K562 (cell line): ENCODE measurements around the gene TJP3. TPM values are rescaled to one million over a fixed set of nuclear protein-coding genes. Genes with fewer than 3 reads are reported as not detected.

Experiments
- BHLHE40 ChIP-seq: IDR thresholded peaks from 2 replicates; pipeline ENCODE4 v1.6.1; 2011; ENCODE audit warnings: low read length, improper control_type of control experiment
- ILF3 ChIP-seq: fragments of 450-650 bp; IDR thresholded peaks from 2 replicates; pipeline ENCODE4 v1.6.1; 2018; ENCODE audit warnings: antibody characterized with exemption, mild to moderate bottlenecking, moderate library complexity, borderline replicate concordance
- JUNB ChIP-seq: fragments of 450-650 bp; formaldehyde crosslinking; conservative IDR thresholded peaks from 2 replicates; pipeline ENCODE4 v1.4.0; 2020; ENCODE audit warnings: mild to moderate bottlenecking
- RBM39 ChIP-seq: fragments of 200-400 bp; formaldehyde crosslinking; optimal IDR thresholded peaks from 2 replicates; pipeline ENCODE3; 2018; ENCODE audit warnings: low read depth, low read length
- XRCC5 ChIP-seq: fragments of 200-400 bp; formaldehyde crosslinking; IDR thresholded peaks from 2 replicates; pipeline ENCODE4 v1.6.1; 2017; ENCODE audit warnings: low read depth, mild to moderate bottlenecking, low read length
- polyA plus RNA-seq, 8 experiments: library from polyadenylated mRNA; depleted of rRNA in 4 of 8; stranded (reverse) in 5 of 8; unstranded in 3 of 8; fragments of >200 nt; fragmentation: Nextera tagmentation in 2 of 8; fragmentation: Illumina TruSeq in 1 of 8; extraction: Ambion mirVana in 2 of 8; extraction: Trizol in 1 of 8; gene quantifications; 2 replicates each; pipeline versions ENCODE4 v1.2.1 to v1.2.3, GENCODE V29; 2011 to 2014; ENCODE audit warnings: inconsistent platforms in 1 of 8, missing spikeins in 1 of 8
- total RNA-seq, 7 experiments: library from RNA; depleted of rRNA in 6 of 7; stranded (reverse); fragments of >200 nt in 6 of 7; fragmentation: Illumina TruSeq in 2 of 7; extraction: Trizol in 2 of 7; gene quantifications; 2 replicates each; pipeline versions ENCODE4 v1.2.1 to v1.2.3, GENCODE V29; 2011 to 2021; ENCODE audit warnings: low replicate concordance in 1 of 7
- TF ChIP-seq, protein P1 (sequence below): fragments of 250-450 bp; sonication (Bioruptor Pico); IDR thresholded peaks from 2 replicates; pipeline ENCODE4 v1.4.0; 2020; ENCODE audit warnings: mild to moderate bottlenecking, moderate library complexity

Gene TJP3
- total and polyA plus RNA-seq, 9 of the 15 experiments (the other 6 are each of a cell fraction or from before 2014, with no cell fraction given) = 0.11 to 2.4 (median 0.57) TPM; not detected in 1

DNA sequence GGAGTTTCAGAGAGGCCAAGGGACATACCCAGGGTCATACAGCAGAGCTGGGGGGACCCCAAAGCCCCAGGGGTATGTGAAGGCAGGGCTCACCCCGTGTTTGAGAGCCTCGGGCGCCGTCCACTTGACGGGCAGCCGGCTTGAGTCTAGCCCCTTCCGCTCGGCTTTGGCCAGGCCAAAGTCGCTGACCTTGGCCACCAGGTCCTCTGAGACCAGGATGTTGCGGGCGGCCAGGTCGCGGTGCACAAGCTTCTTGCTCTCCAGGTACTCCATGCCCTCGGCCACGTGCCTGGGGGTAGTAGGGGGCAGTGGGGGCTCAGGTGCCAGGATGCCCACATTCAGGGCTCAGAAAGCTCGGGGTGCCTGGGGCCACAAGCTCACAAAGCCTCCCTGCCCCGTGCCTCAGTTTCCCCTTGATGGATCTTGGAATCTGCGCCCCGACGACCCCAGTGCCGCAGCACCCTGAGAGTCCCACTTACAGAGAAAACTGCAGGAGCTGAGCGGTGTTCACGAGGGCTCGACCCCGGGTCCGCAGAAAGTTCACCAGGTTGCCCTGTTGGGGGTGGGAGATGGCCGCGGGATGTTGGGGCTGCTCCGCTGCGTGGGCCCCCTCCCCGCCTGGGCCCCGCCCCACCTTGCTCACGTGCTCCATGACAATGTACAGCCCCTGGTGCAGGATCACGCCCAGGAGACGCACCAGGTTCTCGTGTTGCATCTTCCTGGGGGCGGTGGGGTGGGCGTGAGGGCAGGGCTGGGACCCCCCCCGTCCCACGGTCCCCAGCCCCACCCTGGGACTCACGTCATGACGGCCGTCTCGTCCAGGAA, 70.9 kb downstream of the TJP3 start (continued):
- TF ChIP-seq ILF3 (no peak), JUNB (CRISPR knock-in tag) (no peak), XRCC5 (no peak), BHLHE40 (peak; percentile 54; the same call in 1 of the 2 replicates), RBM39 (no peak)
- TF ChIP-seq, protein P1, sequence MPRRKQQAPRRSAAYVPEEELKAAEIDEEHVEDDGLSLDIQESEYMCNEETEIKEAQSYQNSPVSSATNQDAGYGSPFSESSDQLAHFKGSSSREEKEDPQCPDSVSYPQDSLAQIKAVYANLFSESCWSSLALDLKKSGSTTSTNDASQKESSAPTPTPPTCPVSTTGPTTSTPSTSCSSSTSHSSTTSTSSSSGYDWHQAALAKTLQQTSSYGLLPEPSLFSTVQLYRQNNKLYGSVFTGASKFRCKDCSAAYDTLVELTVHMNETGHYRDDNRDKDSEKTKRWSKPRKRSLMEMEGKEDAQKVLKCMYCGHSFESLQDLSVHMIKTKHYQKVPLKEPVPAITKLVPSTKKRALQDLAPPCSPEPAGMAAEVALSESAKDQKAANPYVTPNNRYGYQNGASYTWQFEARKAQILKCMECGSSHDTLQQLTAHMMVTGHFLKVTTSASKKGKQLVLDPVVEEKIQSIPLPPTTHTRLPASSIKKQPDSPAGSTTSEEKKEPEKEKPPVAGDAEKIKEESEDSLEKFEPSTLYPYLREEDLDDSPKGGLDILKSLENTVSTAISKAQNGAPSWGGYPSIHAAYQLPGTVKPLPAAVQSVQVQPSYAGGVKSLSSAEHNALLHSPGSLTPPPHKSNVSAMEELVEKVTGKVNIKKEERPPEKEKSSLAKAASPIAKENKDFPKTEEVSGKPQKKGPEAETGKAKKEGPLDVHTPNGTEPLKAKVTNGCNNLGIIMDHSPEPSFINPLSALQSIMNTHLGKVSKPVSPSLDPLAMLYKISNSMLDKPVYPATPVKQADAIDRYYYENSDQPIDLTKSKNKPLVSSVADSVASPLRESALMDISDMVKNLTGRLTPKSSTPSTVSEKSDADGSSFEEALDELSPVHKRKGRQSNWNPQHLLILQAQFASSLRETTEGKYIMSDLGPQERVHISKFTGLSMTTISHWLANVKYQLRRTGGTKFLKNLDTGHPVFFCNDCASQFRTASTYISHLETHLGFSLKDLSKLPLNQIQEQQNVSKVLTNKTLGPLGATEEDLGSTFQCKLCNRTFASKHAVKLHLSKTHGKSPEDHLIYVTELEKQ (CRISPR knock-in tag) = no peak
